Measurements from ENCODE around the gene CEP57L1. TPM values are rescaled to one million over a fixed set of nuclear protein-coding genes. Genes with fewer than 3 reads are reported as not detected.

The CEP57L1 gene
- total and polyA plus RNA-seq, 2 experiments from 2014 or later = 11.9 to 18.7 TPM

DNA sequence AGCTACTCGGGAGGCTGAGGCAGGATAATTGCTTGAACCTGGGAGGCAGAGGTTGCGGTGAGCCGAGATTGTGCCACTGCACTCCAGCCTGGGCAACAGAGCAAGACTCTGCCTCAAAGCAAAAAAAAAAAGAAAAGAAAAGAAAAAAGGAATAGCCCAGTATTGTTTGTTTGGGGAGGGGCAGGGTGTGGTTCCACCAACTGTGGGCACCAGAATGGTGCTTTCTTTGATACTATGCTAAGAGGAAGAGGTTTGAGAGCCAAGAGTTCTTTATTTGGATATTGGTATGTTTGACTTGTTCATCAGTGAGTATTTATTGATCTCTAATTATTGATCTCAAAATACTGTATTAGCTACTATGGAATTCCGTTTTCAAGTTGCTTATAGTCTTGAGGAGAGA is 72.3 kb downstream of the CEP57L1 start:
- H3K27me3 ChIP-seq = no peaks in the 10 kb centered on the region
- no peaks in the 10 kb centered on the region for H3K79me2 ChIP-seq
- H4K20me1 ChIP-seq (ENCODE audit: insufficient read depth, poor library complexity, severe bottlenecking) = no peaks in the 10 kb centered on the region
- H3K9me2 ChIP-seq (replicated peaks; ENCODE audit: insufficient read depth) = no peaks in the 10 kb centered on the region
- H3K9me3 ChIP-seq (ENCODE audit: low read depth) = no peaks in the 10 kb centered on the region
- TF ChIP-seq EZH2 (IDR thresholded peaks at IDR 0.05; ENCODE audit: borderline replicate concordance) (no peak), EZH2phosphoT487 (IDR thresholded peaks at IDR 0.05; ENCODE audit: low read depth, severe bottlenecking, unreplicated experiment) (no peak)
- TF ChIP-seq, protein P1, sequence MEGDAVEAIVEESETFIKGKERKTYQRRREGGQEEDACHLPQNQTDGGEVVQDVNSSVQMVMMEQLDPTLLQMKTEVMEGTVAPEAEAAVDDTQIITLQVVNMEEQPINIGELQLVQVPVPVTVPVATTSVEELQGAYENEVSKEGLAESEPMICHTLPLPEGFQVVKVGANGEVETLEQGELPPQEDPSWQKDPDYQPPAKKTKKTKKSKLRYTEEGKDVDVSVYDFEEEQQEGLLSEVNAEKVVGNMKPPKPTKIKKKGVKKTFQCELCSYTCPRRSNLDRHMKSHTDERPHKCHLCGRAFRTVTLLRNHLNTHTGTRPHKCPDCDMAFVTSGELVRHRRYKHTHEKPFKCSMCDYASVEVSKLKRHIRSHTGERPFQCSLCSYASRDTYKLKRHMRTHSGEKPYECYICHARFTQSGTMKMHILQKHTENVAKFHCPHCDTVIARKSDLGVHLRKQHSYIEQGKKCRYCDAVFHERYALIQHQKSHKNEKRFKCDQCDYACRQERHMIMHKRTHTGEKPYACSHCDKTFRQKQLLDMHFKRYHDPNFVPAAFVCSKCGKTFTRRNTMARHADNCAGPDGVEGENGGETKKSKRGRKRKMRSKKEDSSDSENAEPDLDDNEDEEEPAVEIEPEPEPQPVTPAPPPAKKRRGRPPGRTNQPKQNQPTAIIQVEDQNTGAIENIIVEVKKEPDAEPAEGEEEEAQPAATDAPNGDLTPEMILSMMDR (IDR thresholded peaks at IDR 0.05; ENCODE audit: poor library complexity) = no peak
- no peak overlapping the region for H3K27ac ChIP-seq
- DNase-seq (ENCODE audit: low spot score) = no peak
- no peaks in the 10 kb centered on the region for H3K4me1 ChIP-seq (ENCODE audit: insufficient read depth)
- H3K4me3 ChIP-seq = no peak overlapping the region
- no peaks in the 10 kb centered on the region for H3K36me3 ChIP-seq (replicated peaks; ENCODE audit: insufficient read depth, low read depth)
- 96% methylated on average over 4 of the region's 4 CpGs for WGBS (ENCODE audit: low lambda C conversion rate, missing lambda C conversion rate)
- H3K4me2 ChIP-seq = no peak overlapping the region
- H2AFZ ChIP-seq = no peak overlapping the region

DNA sequence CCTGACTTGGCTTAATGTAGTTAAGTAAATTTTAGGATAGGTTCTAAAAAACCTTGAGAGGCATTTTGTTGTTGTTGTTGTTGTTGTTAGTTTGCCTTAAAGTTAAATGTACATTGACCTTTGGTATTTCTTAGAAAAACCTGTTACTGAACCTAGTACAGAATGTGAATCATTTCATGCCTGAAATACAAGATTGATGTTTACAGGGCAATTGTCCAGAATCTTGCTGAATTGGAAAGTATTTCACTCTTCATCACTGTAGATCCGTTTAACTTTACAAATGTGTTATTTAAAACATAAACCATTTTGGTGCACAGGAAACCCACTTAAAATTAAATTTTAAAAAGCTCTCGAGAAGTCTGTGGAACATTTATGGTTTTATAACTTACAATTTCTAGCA is 75.0 kb downstream of the CEP57L1 start:
- Histone ChIP-seq H3K36me3 (replicated peaks; ENCODE audit: insufficient read depth, low read depth) (no peaks in the 10 kb centered on the region), H3K4me3 (no peak overlapping the region), H3K27ac (no peak overlapping the region), H3K79me2 (no peaks in the 10 kb centered on the region), H3K9me3 (ENCODE audit: low read depth) (no peaks in the 10 kb centered on the region), H3K4me2 (no peak overlapping the region), H3K4me1 (ENCODE audit: insufficient read depth) (no peaks in the 10 kb centered on the region), H2AFZ (no peak overlapping the region), H3K9me2 (replicated peaks; ENCODE audit: insufficient read depth) (no peaks in the 10 kb centered on the region), H3K27me3 (no peaks in the 10 kb centered on the region), H4K20me1 (ENCODE audit: insufficient read depth, poor library complexity, severe bottlenecking) (no peaks in the 10 kb centered on the region)
- TF ChIP-seq, protein P1 (IDR thresholded peaks at IDR 0.05; ENCODE audit: poor library complexity) = no peak
- 73% methylated on average over 2 of the region's 2 CpGs for WGBS (ENCODE audit: low lambda C conversion rate, missing lambda C conversion rate)
- DNase-seq (ENCODE audit: low spot score) = no peak

DNA sequence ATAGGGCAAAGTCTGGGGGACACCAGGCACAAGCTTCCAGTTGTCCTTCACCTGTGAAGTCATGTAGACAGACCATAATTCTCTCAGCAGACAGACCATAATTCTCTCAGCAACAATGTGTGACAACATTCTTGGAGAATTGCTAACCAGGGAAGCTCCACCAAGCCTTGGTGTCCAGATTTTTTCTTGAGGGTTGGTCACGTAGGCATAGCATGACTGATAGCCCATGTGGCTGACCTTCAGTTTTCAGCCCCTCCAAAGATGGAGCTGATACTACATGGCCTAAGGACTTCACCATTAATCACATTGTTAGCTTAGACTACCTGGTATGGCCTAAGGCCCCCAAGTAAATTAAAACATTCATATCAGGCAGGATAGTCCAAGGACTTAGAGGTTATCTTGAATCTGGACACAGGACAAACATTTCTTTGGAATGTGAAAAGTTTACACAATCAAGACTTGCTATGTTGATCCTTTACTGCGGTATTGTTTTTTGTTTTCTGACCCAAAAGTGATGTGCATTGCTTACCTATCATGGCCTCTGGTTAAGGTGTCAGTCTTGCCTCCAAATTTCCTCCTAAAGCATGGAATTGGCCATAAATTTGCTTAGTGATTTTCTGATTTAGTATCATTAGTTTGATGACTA is 76.9 kb downstream of the CEP57L1 start:
- Histone ChIP-seq H4K20me1 (ENCODE audit: insufficient read depth, poor library complexity, severe bottlenecking) (no peaks in the 10 kb centered on the region), H3K4me2 (no peak overlapping the region), H3K79me2 (no peaks in the 10 kb centered on the region), H3K9me2 (replicated peaks; ENCODE audit: insufficient read depth) (no peaks in the 10 kb centered on the region), H2AFZ (no peak overlapping the region), H3K4me3 (no peak overlapping the region), H3K27ac (peak overlapping the region; percentile 77), H3K36me3 (replicated peaks; ENCODE audit: insufficient read depth, low read depth) (no peaks in the 10 kb centered on the region), H3K4me1 (ENCODE audit: insufficient read depth) (no peaks in the 10 kb centered on the region), H3K9me3 (ENCODE audit: low read depth) (no peaks in the 10 kb centered on the region), H3K27me3 (no peaks in the 10 kb centered on the region)
- WGBS (ENCODE audit: low lambda C conversion rate, missing lambda C conversion rate) = 52% methylated on average over 2 of the region's 2 CpGs
- TF ChIP-seq EZH2phosphoT487 (IDR thresholded peaks at IDR 0.05; ENCODE audit: low read depth, severe bottlenecking, unreplicated experiment) (no peak), EZH2 (IDR thresholded peaks at IDR 0.05; ENCODE audit: borderline replicate concordance) (no peak)
- TF ChIP-seq, protein P1 (IDR thresholded peaks at IDR 0.05; ENCODE audit: poor library complexity) = no peak
- DNase-seq (ENCODE audit: low spot score) = peak; percentile 19

DNA sequence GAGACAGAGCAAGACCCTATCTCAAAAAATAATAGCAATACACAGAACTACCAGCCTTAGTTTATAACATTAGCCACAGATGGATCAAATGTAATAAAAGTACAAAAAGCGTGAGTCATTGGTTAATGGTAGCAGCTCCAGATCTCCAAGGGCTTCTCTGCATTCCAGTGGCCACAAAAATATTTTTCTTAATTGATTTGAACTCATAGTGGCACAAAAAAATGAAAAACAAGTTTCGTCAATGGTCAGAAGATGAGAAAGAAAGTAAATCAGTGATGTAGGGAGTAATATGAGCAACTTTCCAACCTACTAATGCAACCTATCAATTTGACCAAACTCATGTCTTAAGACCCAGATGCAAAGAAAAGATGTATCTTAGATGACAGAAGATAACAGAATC is 79.6 kb downstream of the CEP57L1 start:
- Histone ChIP-seq H3K79me2 (no peaks in the 10 kb centered on the region), H3K36me3 (replicated peaks; ENCODE audit: insufficient read depth, low read depth) (no peaks in the 10 kb centered on the region), H3K9me2 (replicated peaks; ENCODE audit: insufficient read depth) (no peaks in the 10 kb centered on the region), H4K20me1 (ENCODE audit: insufficient read depth, poor library complexity, severe bottlenecking) (no peaks in the 10 kb centered on the region), H3K4me2 (no peak overlapping the region), H3K4me1 (ENCODE audit: insufficient read depth) (no peaks in the 10 kb centered on the region), H2AFZ (no peak overlapping the region), H3K27ac (no peak overlapping the region), H3K4me3 (no peak overlapping the region), H3K27me3 (no peaks in the 10 kb centered on the region), H3K9me3 (ENCODE audit: low read depth) (no peaks in the 10 kb centered on the region)
- DNase-seq (ENCODE audit: low spot score) = no peak
- 86% methylated on average over 2 of the region's 2 CpGs for WGBS (ENCODE audit: low lambda C conversion rate, missing lambda C conversion rate)
- no peak for TF ChIP-seq EZH2phosphoT487 (IDR thresholded peaks at IDR 0.05; ENCODE audit: low read depth, severe bottlenecking, unreplicated experiment)
- no peak for TF ChIP-seq EZH2 (IDR thresholded peaks at IDR 0.05; ENCODE audit: borderline replicate concordance)
- TF ChIP-seq, protein P1 (IDR thresholded peaks at IDR 0.05; ENCODE audit: poor library complexity) = no peak
